ENCODE measurements around the gene METTL5.

DNA sequence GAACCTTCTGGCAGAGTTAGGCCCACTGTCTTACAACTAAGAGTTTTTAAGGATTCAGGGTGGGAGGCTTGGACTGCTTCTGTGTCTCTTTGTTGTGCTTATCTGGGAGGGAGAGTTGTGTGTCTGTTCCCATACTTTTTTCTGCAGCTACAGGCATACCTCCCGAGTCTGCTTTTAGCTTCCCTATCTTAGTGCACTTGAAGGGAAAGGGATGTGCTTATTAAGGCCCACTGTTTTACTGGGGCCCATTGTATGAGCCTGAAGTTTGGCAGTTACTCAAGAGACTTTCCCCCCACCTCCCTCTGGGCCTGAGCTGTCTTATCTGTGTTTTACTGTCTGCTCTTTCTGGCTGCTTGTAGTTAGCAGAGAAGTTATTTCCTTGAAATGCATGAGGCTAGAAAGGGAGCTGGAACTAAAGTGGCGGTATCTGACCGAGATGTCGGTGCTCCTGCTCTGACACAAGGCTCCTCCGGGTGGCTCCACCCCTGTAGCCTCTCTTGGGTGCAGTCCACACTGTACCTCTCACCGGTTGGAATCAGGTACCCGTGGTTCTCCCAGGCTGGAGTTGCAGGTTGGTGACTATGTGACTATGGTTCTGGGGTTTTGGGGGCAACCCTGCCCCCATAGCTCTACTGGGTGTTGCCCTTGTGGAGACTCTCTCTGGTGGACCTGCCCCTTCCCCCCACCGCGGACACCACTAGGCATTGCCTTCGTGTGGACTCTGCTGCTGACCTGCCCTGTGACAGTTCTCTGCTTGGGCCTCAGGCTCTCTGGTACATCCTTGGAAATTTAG lies 15.4 kb upstream of the METTL5 start:
- no peak for TF ChIP-seq POLR2AphosphoS5 (IDR thresholded peaks at IDR 0.05; ENCODE audit: low read depth, low read length)
- TF ChIP-seq, protein P1, sequence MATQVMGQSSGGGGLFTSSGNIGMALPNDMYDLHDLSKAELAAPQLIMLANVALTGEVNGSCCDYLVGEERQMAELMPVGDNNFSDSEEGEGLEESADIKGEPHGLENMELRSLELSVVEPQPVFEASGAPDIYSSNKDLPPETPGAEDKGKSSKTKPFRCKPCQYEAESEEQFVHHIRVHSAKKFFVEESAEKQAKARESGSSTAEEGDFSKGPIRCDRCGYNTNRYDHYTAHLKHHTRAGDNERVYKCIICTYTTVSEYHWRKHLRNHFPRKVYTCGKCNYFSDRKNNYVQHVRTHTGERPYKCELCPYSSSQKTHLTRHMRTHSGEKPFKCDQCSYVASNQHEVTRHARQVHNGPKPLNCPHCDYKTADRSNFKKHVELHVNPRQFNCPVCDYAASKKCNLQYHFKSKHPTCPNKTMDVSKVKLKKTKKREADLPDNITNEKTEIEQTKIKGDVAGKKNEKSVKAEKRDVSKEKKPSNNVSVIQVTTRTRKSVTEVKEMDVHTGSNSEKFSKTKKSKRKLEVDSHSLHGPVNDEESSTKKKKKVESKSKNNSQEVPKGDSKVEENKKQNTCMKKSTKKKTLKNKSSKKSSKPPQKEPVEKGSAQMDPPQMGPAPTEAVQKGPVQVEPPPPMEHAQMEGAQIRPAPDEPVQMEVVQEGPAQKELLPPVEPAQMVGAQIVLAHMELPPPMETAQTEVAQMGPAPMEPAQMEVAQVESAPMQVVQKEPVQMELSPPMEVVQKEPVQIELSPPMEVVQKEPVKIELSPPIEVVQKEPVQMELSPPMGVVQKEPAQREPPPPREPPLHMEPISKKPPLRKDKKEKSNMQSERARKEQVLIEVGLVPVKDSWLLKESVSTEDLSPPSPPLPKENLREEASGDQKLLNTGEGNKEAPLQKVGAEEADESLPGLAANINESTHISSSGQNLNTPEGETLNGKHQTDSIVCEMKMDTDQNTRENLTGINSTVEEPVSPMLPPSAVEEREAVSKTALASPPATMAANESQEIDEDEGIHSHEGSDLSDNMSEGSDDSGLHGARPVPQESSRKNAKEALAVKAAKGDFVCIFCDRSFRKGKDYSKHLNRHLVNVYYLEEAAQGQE (IDR thresholded peaks at IDR 0.05; ENCODE audit: insufficient read depth in 1 of 2, low read depth in 2 of 2, low read length in 2 of 2) = no peak
- no peak for TF ChIP-seq SIN3A (IDR thresholded peaks at IDR 0.05; ENCODE audit: borderline replicate concordance, insufficient read depth, low read length)
- no peak for TF ChIP-seq TAF1 (IDR thresholded peaks at IDR 0.05; ENCODE audit: borderline replicate concordance, insufficient read depth, low read length)

Measured in PFSK-1 (cell line).